SK-N-DZ (cell line): ENCODE measurements around the gene SMCHD1.
"Not testable (repeated sequence)": the region's sequence is repeated elsewhere in the genome, so short reads cannot be mapped to it uniquely, and the experiment has no call there.

Source experiments
- DNase-seq: peaks from one replicate; pipeline ENCODE4 v3.0.0-alpha.2; 2015; ENCODE audit warnings: low spot score

Gene SMCHD1

GRCh38 chr18:2814928-2815327, 159.4 kb downstream of the SMCHD1 start:
- DNase-seq, result no peak

- DNase-seq, result no peak
These were observed 162.8 kb downstream of the SMCHD1 start for GRCh38 chr18:2818281-2818680.

- DNase-seq, result no peak
These were observed 166.2 kb downstream of the SMCHD1 start for GRCh38 chr18:2821695-2822094.

GRCh38 chr18:2822213-2822921, 166.8 kb downstream of the SMCHD1 start:
- no peak for DNase-seq

- DNase-seq, result no peak
These were observed 167.7 kb downstream of the SMCHD1 start for GRCh38 chr18:2823202-2823601.

- no peak for DNase-seq
These were observed 168.4 kb downstream of the SMCHD1 start for GRCh38 chr18:2823966-2824365.

GRCh38 chr18:2824865-2825264, 169.3 kb downstream of the SMCHD1 start:
- DNase-seq, result no peak

GRCh38 chr18:2825613-2826175, 170.2 kb downstream of the SMCHD1 start:
- DNase-seq, result no peak

GRCh38 chr18:2826581-2826980, 171.1 kb downstream of the SMCHD1 start:
- DNase-seq, result no peak

GRCh38 chr18:2827061-2827460, 171.5 kb downstream of the SMCHD1 start:
- DNase-seq, result no peak

GRCh38 chr18:2836118-2836517, 180.6 kb downstream of the SMCHD1 start:
- not testable (repeated sequence) for DNase-seq

GRCh38 chr18:2837290-2837689, 181.8 kb downstream of the SMCHD1 start:
- not testable (repeated sequence) for DNase-seq

- no peak for DNase-seq
These were observed 183.7 kb downstream of the SMCHD1 start for GRCh38 chr18:2839202-2839601.

- DNase-seq, result no peak
These were observed 185.0 kb downstream of the SMCHD1 start for GRCh38 chr18:2840521-2840920.

GRCh38 chr18:2843146-2843545, 187.6 kb downstream of the SMCHD1 start:
- DNase-seq, result no peak

GRCh38 chr18:2845172-2845571, 189.6 kb downstream of the SMCHD1 start:
- no peak for DNase-seq

- no peak for DNase-seq
These were observed 191.2 kb downstream of the SMCHD1 start, which contains the start of gene EMILIN2 for GRCh38 chr18:2846636-2847316. Gene EMILIN2, plus strand, starts transcription at chr18:2847006. Its CDS starts 183 bp downstream, at chr18:2847189.

GRCh38 chr18:2847317-2848246, 192.1 kb downstream of the SMCHD1 start:
- DNase-seq, result no peak

- DNase-seq, result no peak
These were observed 193.0 kb downstream of the SMCHD1 start for GRCh38 chr18:2848247-2849246.

- DNase-seq, result no peak
These were observed 195.3 kb downstream of the SMCHD1 start for GRCh38 chr18:2850816-2851215.
